GM23338 (cell line): ENCODE measurements around the gene SRPK2. TPM values are rescaled to one million over a fixed set of nuclear protein-coding genes. Genes with fewer than 3 reads are reported as not detected.

ENCODE experiments used
- ATAC-seq: fragments of 200-7000 bp; cut with Tn5 transposase; 3 replicates; pipeline ENCODE4 v1.9.1; 2020
- DNase-seq: peaks from one replicate; pipeline ENCODE4 v3.0.0-alpha.2; 2015; ENCODE audit warnings: low spot score
- H2AFZ ChIP-seq: fragments of 200-600 bp; sonication (generic); 2 replicates; pipeline ENCODE4 v1.8.0; 2016; ENCODE audit warnings: antibody characterized with exemption, mild to moderate bottlenecking, moderate library complexity
- H3F3A ChIP-seq: fragments of 200-600 bp; sonication (generic); replicated peaks from 2 replicates; pipeline ENCODE4 v1.8.0; 2017; ENCODE audit warnings: antibody characterized with exemption, mixed run types, low read depth
- H3K27ac ChIP-seq: fragments of 200-600 bp; sonication (generic); 2 replicates; pipeline ENCODE4 v1.6.1; 2016; ENCODE audit warnings: low read depth
- H3K27me3 ChIP-seq: fragments of 200-600 bp; sonication (generic); 2 replicates; pipeline ENCODE4 v1.8.0; 2016; ENCODE audit warnings: mild to moderate bottlenecking, mixed run types, moderate library complexity; ENCODE audit not compliant: insufficient read depth
- H3K36me3 ChIP-seq: fragments of 200-600 bp; sonication (generic); 2 replicates; pipeline ENCODE4 v1.8.0; 2016; ENCODE audit warnings: mild to moderate bottlenecking; ENCODE audit not compliant: insufficient read depth
- H3K4me1 ChIP-seq: fragments of 200-600 bp; sonication (generic); 2 replicates; pipeline ENCODE4 v1.8.0; 2016; ENCODE audit warnings: mild to moderate bottlenecking, moderate library complexity; ENCODE audit not compliant: insufficient read depth
- H3K4me2 ChIP-seq: fragments of 200-600 bp; sonication (generic); 2 replicates; pipeline ENCODE4 v1.7.1; 2017; ENCODE audit warnings: mixed run types
- H3K4me3 ChIP-seq: fragments of 200-600 bp; sonication (generic); 2 replicates; pipeline ENCODE4 v1.6.1; 2016; ENCODE audit warnings: mixed run types
- H3K79me2 ChIP-seq: fragments of 200-600 bp; sonication (generic); replicated peaks from 2 replicates; pipeline ENCODE4 v1.8.0; 2017; ENCODE audit warnings: mild to moderate bottlenecking; ENCODE audit not compliant: insufficient read depth
- H3K9me2 ChIP-seq: fragments of 200-600 bp; sonication (generic); 2 replicates; pipeline ENCODE4 v1.8.0; 2017; ENCODE audit not compliant: insufficient read depth
- H4K20me1 ChIP-seq: fragments of 200-600 bp; sonication (generic); replicated peaks from 2 replicates; pipeline ENCODE4 v1.8.0; 2017; ENCODE audit warnings: mild to moderate bottlenecking; ENCODE audit not compliant: insufficient read depth
- H3K27ac Mint-ChIP-seq: 2 replicates; pipeline ENCODE4 v1.8.0; 2020; ENCODE audit warnings: inconsistent platforms, mild to moderate bottlenecking, moderate library complexity, mixed read lengths
- H3K27me3 Mint-ChIP-seq: 3 replicates; pipeline ENCODE4 v1.8.0; 2022; ENCODE audit warnings: low read depth, mild to moderate bottlenecking, moderate library complexity, mixed read lengths, inconsistent platforms; ENCODE audit not compliant: insufficient read depth, poor library complexity
- H3K36me3 Mint-ChIP-seq: 3 replicates; pipeline ENCODE4 v1.8.0; 2021; ENCODE audit warnings: low read depth, mild to moderate bottlenecking, inconsistent platforms, moderate library complexity, mixed read lengths
- H3K4me1 Mint-ChIP-seq: 3 replicates; pipeline ENCODE4 v1.8.0; 2020; ENCODE audit warnings: mild to moderate bottlenecking, inconsistent platforms, mixed read lengths
- H3K4me3 Mint-ChIP-seq: 3 replicates; pipeline ENCODE4 v1.8.0; 2021; ENCODE audit warnings: moderate library complexity, mild to moderate bottlenecking, inconsistent platforms, mixed read lengths
- H3K9me3 Mint-ChIP-seq: 3 replicates; pipeline ENCODE4 v1.8.0; 2020; ENCODE audit warnings: moderate library complexity, mild to moderate bottlenecking, inconsistent platforms, mixed read lengths
- CREB1 ChIP-seq: fragments of 250-450 bp; sonication (Bioruptor Pico); IDR thresholded peaks from 2 replicates; pipeline ENCODE4 v1.5.0; 2020; ENCODE audit warnings: low read depth, mild to moderate bottlenecking, moderate library complexity
- CTCF ChIP-seq, 2 experiments: fragments of 200-600 bp in 1 of 2; sonication (generic) in 1 of 2; conservative IDR thresholded peaks; 2 replicates each; pipeline versions ENCODE4 v1.5.1 to v1.6.1; 2016 to 2017; ENCODE audit warnings: antibody characterized with exemption in 2 of 2, low read depth in 2 of 2, mild to moderate bottlenecking in 2 of 2, moderate library complexity in 1 of 2
- ETS1 ChIP-seq: IDR thresholded peaks from 2 replicates; pipeline ENCODE4 v1.6.1; 2016; ENCODE audit warnings: antibody characterized with exemption
- EZH2 ChIP-seq: fragments of 200-600 bp; sonication (generic); IDR thresholded peaks from one replicate; pipeline ENCODE4 v1.8.0; 2017; ENCODE audit warnings: antibody characterized with exemption, mild to moderate bottlenecking, low read depth; ENCODE audit not compliant: unreplicated experiment
- EZH2phosphoT487 ChIP-seq: fragments of 200-600 bp; sonication (generic); IDR thresholded peaks from one replicate; pipeline ENCODE4 v1.8.1; 2018; ENCODE audit warnings: antibody characterized with exemption; ENCODE audit not compliant: unreplicated experiment
- JUNB ChIP-seq: IDR thresholded peaks from one replicate; pipeline ENCODE4 v1.6.1; 2016; ENCODE audit warnings: antibody characterized with exemption; ENCODE audit not compliant: unreplicated experiment
- NANOG ChIP-seq: IDR thresholded peaks from 2 replicates; pipeline ENCODE4 v1.6.1; 2016; ENCODE audit warnings: antibody characterized with exemption, borderline replicate concordance
- POLR2AphosphoS5 ChIP-seq: IDR thresholded peaks from 2 replicates; pipeline ENCODE4 v1.6.1; 2016; ENCODE audit warnings: antibody characterized with exemption, low read depth
- REST ChIP-seq: IDR thresholded peaks from one replicate; pipeline ENCODE4 v1.6.1; 2018; ENCODE audit warnings: antibody characterized with exemption; ENCODE audit not compliant: unreplicated experiment
- STAT1 ChIP-seq: IDR thresholded peaks from one replicate; pipeline ENCODE4 v1.6.1; 2016; ENCODE audit warnings: antibody characterized with exemption; ENCODE audit not compliant: unreplicated experiment
- ZNF114 ChIP-seq: fragments of 250-450 bp; sonication (Bioruptor Pico); IDR thresholded peaks from 2 replicates; pipeline ENCODE4 v1.5.0; 2020; ENCODE audit warnings: mild to moderate bottlenecking, moderate library complexity
- ZNF331 ChIP-seq: fragments of 250-450 bp; sonication (Bioruptor Pico); IDR thresholded peaks from 2 replicates; pipeline ENCODE4 v1.5.0; 2020; ENCODE audit warnings: low read depth, mild to moderate bottlenecking, moderate library complexity
- ZNF462 ChIP-seq: fragments of 250-450 bp; sonication (Bioruptor Pico); IDR thresholded peaks from 2 replicates; pipeline ENCODE4 v1.5.0; 2020; ENCODE audit warnings: mild to moderate bottlenecking, moderate library complexity
- polyA plus RNA-seq: library from polyadenylated mRNA; unstranded; fragments of >200 nt; fragmentation: Nextera tagmentation; extraction: Ambion mirVana; gene quantifications from 2 replicates; pipeline ENCODE4 v1.2.1, GENCODE V29; 2016
- total RNA-seq: library from RNA; depleted of rRNA; stranded (reverse); fragments of >200 nt; shearing (Covaris generic); gene quantifications from 2 replicates; pipeline ENCODE4 v1.2.3, GENCODE V29; 2014

SRPK2 gene
- total and polyA plus RNA-seq, 2 experiments from 2014 or later = 66.3 to 91.5 TPM

- ATAC-seq (no peak), DNase-seq (no peak)
- H3K4me2 ChIP-seq = no peak overlapping the region
- no peaks in the 10 kb centered on the region for H3K27me3 ChIP-seq
- Mint-ChIP-seq H3K4me3 (no peak overlapping the region), H3K36me3 (peaks cover 64% of the 10 kb centered on the region), H3K27me3 (peaks cover 4% of the 10 kb centered on the region), H3K4me1 (no peaks in the 10 kb centered on the region), H3K27ac (no peak overlapping the region), H3K9me3 (no peaks in the 10 kb centered on the region)
- peaks cover 1% of the 10 kb centered on the region; the same call in 1 of the 2 replicates for H4K20me1 ChIP-seq
- TF ChIP-seq EZH2phosphoT487 = no peak
- TF ChIP-seq REST = no peak
- TF ChIP-seq CTCF (conservative IDR thresholded peaks at IDR 0.05; ENCODE audit: low read depth in 2 of 2) = no peak
- no peak for TF ChIP-seq JUNB
- TF ChIP-seq ZNF114 (CRISPR knock-in tag) = no peak
- no peak for TF ChIP-seq ZNF462 (CRISPR knock-in tag)
- TF ChIP-seq CREB1 (CRISPR knock-in tag) = no peak
- TF ChIP-seq POLR2AphosphoS5 = no peak
- TF ChIP-seq EZH2 = no peak
- no peak for TF ChIP-seq STAT1
- no peak for TF ChIP-seq ETS1
- TF ChIP-seq ZNF331 = no peak
- TF ChIP-seq NANOG = no peak
- no peaks in the 10 kb centered on the region for H3K4me1 ChIP-seq
- H2AFZ ChIP-seq = no peak overlapping the region
- H3F3A ChIP-seq = 0 out of 2 replicates have a peak, but pooled peaks cover 4% of the 10 kb centered on the region
- no peaks in the 10 kb centered on the region for H3K79me2 ChIP-seq
- H3K27ac ChIP-seq = no peak overlapping the region
- peaks cover 48% of the 10 kb centered on the region; the same call in 1 of the 2 replicates for H3K36me3 ChIP-seq
- H3K9me2 ChIP-seq = no peaks in the 10 kb centered on the region
- no peak overlapping the region for H3K4me3 ChIP-seq
Observed at GRCh38 chr7:105106473-105106872, 282.2 kb downstream of the SRPK2 start.
